ENCODE results near the gene VPS11. TPM values are rescaled to one million over a fixed set of nuclear protein-coding genes. Genes with fewer than 3 reads are reported as not detected.

VPS11 gene
- total RNA-seq, 2 experiments from 2014 or later, result 76.4 to 84.3 TPM

DNA sequence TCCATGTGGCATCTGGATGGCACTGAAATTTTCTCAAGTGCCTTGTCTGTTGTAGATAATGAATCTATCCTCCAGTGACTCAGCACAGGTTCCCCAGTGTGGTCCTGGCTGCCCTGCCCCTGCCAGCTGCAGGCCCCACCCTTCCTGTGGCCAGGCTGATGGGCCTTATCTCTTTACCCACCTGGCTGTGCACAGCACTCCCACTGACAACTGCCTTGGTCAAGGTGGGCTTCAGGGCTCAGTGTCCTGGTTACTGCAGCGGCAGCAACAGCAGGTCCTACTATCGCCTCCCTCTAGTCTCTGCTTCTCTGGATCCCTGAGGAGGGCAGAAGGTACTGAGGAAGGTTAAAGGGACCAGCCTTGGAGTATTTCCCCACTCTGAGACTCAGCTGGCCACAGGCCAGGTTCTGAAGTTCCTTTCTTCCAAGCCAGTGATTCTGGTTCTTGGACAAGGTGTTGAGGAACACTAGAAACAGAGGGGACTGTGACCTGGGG, 20.2 kb downstream of the VPS11 start:
- H3K4me1 Mint-ChIP-seq (ENCODE audit: low read depth), result peaks cover 25% of the 10 kb centered on the region
- H3K4me1 ChIP-seq (ENCODE audit: insufficient read depth, low read length), result peaks cover 37% of the 10 kb centered on the region
- no peak overlapping the region for H3K27ac ChIP-seq (ENCODE audit: low read depth in 1 of 2, low read length in 2 of 2)
- H3K9me3 Mint-ChIP-seq, result no peaks in the 10 kb centered on the region
- ChIA-PET POLR2A (interaction anchor here (1.2 kb wide), 1 partner anchor 14 kb away, joined by 4 read pairs; no protein-coding TSS in a partner anchor), CTCF (no interaction called here)
- DNase-seq (no peak), ATAC-seq (ENCODE audit: poor library complexity) (no peak)
- H3K27ac Mint-ChIP-seq, result no peak overlapping the region
- no peaks in the 10 kb centered on the region for H3K36me3 ChIP-seq (ENCODE audit: insufficient read depth, low read length)
- no peaks in the 10 kb centered on the region for H3K27me3 Mint-ChIP-seq
- peaks cover 14% of the 10 kb centered on the region for H3K36me3 Mint-ChIP-seq (ENCODE audit: low read depth)
- TF ChIP-seq, protein P1, sequence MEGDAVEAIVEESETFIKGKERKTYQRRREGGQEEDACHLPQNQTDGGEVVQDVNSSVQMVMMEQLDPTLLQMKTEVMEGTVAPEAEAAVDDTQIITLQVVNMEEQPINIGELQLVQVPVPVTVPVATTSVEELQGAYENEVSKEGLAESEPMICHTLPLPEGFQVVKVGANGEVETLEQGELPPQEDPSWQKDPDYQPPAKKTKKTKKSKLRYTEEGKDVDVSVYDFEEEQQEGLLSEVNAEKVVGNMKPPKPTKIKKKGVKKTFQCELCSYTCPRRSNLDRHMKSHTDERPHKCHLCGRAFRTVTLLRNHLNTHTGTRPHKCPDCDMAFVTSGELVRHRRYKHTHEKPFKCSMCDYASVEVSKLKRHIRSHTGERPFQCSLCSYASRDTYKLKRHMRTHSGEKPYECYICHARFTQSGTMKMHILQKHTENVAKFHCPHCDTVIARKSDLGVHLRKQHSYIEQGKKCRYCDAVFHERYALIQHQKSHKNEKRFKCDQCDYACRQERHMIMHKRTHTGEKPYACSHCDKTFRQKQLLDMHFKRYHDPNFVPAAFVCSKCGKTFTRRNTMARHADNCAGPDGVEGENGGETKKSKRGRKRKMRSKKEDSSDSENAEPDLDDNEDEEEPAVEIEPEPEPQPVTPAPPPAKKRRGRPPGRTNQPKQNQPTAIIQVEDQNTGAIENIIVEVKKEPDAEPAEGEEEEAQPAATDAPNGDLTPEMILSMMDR (IDR thresholded peaks at IDR 0.05), result no peak
- intact Hi-C loops (cut with DNase I, micrococcal nuclease), result loop anchor here in 1 of 2 experiments (5.0 kb wide), 1 partner anchor 35 kb away; the partner anchor contains the start of gene HINFP
- H3K4me3 ChIP-seq (ENCODE audit: low read length), result no peak overlapping the region
- H3K9me3 ChIP-seq (ENCODE audit: control insufficient read depth in 1 of 2, insufficient read depth in 1 of 2, low read length in 2 of 2), result no peaks in the 10 kb centered on the region
- no peak overlapping the region for H3K4me3 Mint-ChIP-seq
- H3K27me3 ChIP-seq (ENCODE audit: control insufficient read depth in 1 of 2, insufficient read depth in 2 of 2, low read length in 2 of 2), result no peaks in the 10 kb centered on the region

DNA sequence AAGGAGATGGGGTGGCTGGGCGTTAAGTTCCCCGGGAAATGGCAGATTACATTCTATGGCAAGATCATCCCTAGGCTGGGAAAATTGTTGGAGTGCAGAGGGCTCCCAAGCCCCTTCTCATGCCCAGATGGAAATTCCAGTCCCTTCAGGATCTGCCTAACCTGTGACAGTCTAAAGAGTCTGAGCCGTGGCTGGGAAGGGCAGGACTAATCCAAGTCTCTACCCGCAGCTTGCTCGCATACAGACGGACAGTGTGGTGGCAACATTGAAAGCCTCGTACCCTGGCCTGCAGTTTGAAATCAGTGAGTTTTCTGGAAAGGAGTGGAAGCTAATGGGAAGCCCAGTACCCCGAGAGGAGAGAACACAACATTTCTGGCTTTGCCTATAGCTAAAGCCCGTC, 20.8 kb downstream of the VPS11 start:
- H3K4me1 Mint-ChIP-seq (ENCODE audit: low read depth), result peaks cover 28% of the 10 kb centered on the region

DNA sequence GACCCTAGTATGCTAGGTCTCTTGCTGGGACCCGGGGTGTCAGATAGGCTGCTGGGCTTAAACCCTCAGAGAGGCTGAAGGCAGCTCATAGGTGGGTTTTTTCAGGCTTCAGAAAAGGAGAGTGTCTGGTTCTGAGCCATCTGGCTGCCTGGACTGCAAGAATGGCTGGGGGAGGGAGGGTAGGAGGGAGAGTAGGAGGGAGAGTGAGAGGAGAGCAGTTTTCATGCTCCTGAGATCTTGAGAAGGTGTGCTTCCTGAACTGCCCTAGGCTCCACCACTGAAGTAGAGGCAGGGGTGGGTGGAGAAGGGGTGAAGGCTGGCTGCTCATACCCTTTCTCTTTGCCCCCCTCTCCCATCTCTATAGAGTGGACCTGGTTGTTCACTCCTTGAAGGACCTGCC, 21.7 kb downstream of the VPS11 start:
- peaks cover 35% of the 10 kb centered on the region for H3K4me1 Mint-ChIP-seq (ENCODE audit: low read depth)
- no peak overlapping the region for H3K27ac ChIP-seq (ENCODE audit: low read depth in 1 of 2, low read length in 2 of 2)
- ChIA-PET CTCF (no interaction called here), POLR2A (interaction anchor here (1.3 kb wide), 1 partner anchor 70 kb away, joined by 3 read pairs; the partner anchor contains the start of gene TRAPPC4)
- ATAC-seq (ENCODE audit: poor library complexity) (no peak), DNase-seq (no peak)
- H3K9me3 Mint-ChIP-seq, result no peaks in the 10 kb centered on the region
- intact Hi-C loops (cut with DNase I, micrococcal nuclease), result loop anchor here in 1 of 2 experiments (5.0 kb wide), 1 partner anchor 33 kb away; the partner anchor contains the start of gene HINFP
- H3K9me3 ChIP-seq (ENCODE audit: control insufficient read depth in 1 of 2, insufficient read depth in 1 of 2, low read length in 2 of 2), result no peaks in the 10 kb centered on the region
- TF ChIP-seq, protein P1 (IDR thresholded peaks at IDR 0.05), result no peak
- H3K27me3 ChIP-seq (ENCODE audit: control insufficient read depth in 1 of 2, insufficient read depth in 2 of 2, low read length in 2 of 2), result no peaks in the 10 kb centered on the region
- H3K4me1 ChIP-seq (ENCODE audit: insufficient read depth, low read length), result peaks cover 50% of the 10 kb centered on the region
- H3K36me3 ChIP-seq (ENCODE audit: insufficient read depth, low read length), result no peaks in the 10 kb centered on the region
- H3K27me3 Mint-ChIP-seq, result no peaks in the 10 kb centered on the region
- H3K27ac Mint-ChIP-seq, result no peak overlapping the region
- H3K36me3 Mint-ChIP-seq (ENCODE audit: low read depth), result peaks cover 20% of the 10 kb centered on the region
- no peak overlapping the region for H3K4me3 Mint-ChIP-seq
- H3K4me3 ChIP-seq (ENCODE audit: low read length), result no peak overlapping the region

More for the DNA sequence above, 20.8 kb downstream of the VPS11 start:
- DNase-seq, result no peak
- no peaks in the 10 kb centered on the region for H3K27me3 ChIP-seq (ENCODE audit: control insufficient read depth in 1 of 2, insufficient read depth in 2 of 2, low read length in 2 of 2)
- no peaks in the 10 kb centered on the region for H3K36me3 ChIP-seq (ENCODE audit: insufficient read depth, low read length)
- H3K4me3 ChIP-seq (ENCODE audit: low read length), result no peak overlapping the region
- ChIA-PET CTCF (no interaction called here), POLR2A (interaction anchor here (1.2 to 1.3 kb wide), 2 partner anchors 14 to 70 kb away, joined by 3 to 4 read pairs; partner anchors contain the start of gene TRAPPC4)
- peaks cover 43% of the 10 kb centered on the region for H3K4me1 ChIP-seq (ENCODE audit: insufficient read depth, low read length)
- Mint-ChIP-seq H3K36me3 (ENCODE audit: low read depth) (peaks cover 13% of the 10 kb centered on the region), H3K4me3 (no peak overlapping the region), H3K27ac (no peak overlapping the region), H3K9me3 (no peaks in the 10 kb centered on the region), H3K27me3 (no peaks in the 10 kb centered on the region)
- intact Hi-C loops (cut with DNase I, micrococcal nuclease), result loop anchor here in 1 of 2 experiments (5.0 kb wide), 1 partner anchor 34 kb away; the partner anchor contains the start of gene HINFP
- TF ChIP-seq, protein P1 (IDR thresholded peaks at IDR 0.05), result no peak
- H3K9me3 ChIP-seq (ENCODE audit: control insufficient read depth in 1 of 2, insufficient read depth in 1 of 2, low read length in 2 of 2), result no peaks in the 10 kb centered on the region
- no peak overlapping the region for H3K27ac ChIP-seq (ENCODE audit: low read depth in 1 of 2, low read length in 2 of 2)
- no peak for ATAC-seq (ENCODE audit: poor library complexity)

All from CD4-positive, alpha-beta T cell (primary cell).